ENCODE measurements around the gene RAPGEF2.

The RAPGEF2 gene

GRCh38 chr4:159137176-159137575 lies 34.3 kb downstream of the RAPGEF2 start (continued):
- 0 out of 2 replicates have a peak, but pooled peaks have one; percentile 17 for TF ChIP-seq PATZ1 (tag by site-specific recombination; IDR thresholded peaks at IDR 0.05)
- no peak for TF ChIP-seq ZNF76 (tag by site-specific recombination; IDR thresholded peaks at IDR 0.05; ENCODE audit: borderline replicate concordance, low read depth)
- TF ChIP-seq ZNF629 (tag by site-specific recombination; IDR thresholded peaks at IDR 0.05): 0 out of 2 replicates have a peak, but pooled peaks have one; percentile 10
- no peak for TF ChIP-seq REST (tag by site-specific recombination; IDR thresholded peaks at IDR 0.05)
- no peak for TF ChIP-seq ZNF660 (tag by site-specific recombination; IDR thresholded peaks at IDR 0.05)
- no peak for TF ChIP-seq ZNF184 (tag by site-specific recombination; IDR thresholded peaks at IDR 0.05)
- TF ChIP-seq ZNF777 (tag by site-specific recombination; IDR thresholded peaks at IDR 0.05; ENCODE audit: borderline replicate concordance): no peak
- no peak for TF ChIP-seq ZNF701 (tag by site-specific recombination; IDR thresholded peaks at IDR 0.05)
- TF ChIP-seq ZNF791 (tag by site-specific recombination; IDR thresholded peaks at IDR 0.05): no peak
- no peak for TF ChIP-seq REPIN1 (tag by site-specific recombination; IDR thresholded peaks at IDR 0.05; ENCODE audit: low read depth)
- TF ChIP-seq WT1 (tag by site-specific recombination; IDR thresholded peaks at IDR 0.05): no peak
- TF ChIP-seq ZFHX2 (tag by site-specific recombination; conservative IDR thresholded peaks at IDR 0.05): no peak
- no peak for TF ChIP-seq ZNF830 (tag by site-specific recombination; IDR thresholded peaks at IDR 0.05; ENCODE audit: low read depth)
- TF ChIP-seq ZNF600 (tag by site-specific recombination; IDR thresholded peaks at IDR 0.05): 0 out of 2 replicates have a peak, but pooled peaks have one; percentile 33
- no peak for TF ChIP-seq ZNF354C (tag by site-specific recombination; IDR thresholded peaks at IDR 0.05; ENCODE audit: borderline replicate concordance, low read depth)
- no peak for TF ChIP-seq ZNF624 (tag by site-specific recombination; IDR thresholded peaks at IDR 0.05)
- no peak for TF ChIP-seq ZNF626 (tag by site-specific recombination; IDR thresholded peaks at IDR 0.05)
- TF ChIP-seq ZNF433 (tag by site-specific recombination; IDR thresholded peaks at IDR 0.05; ENCODE audit: low read depth): no peak
- no peak for TF ChIP-seq ZFP3 (tag by site-specific recombination; IDR thresholded peaks at IDR 0.05; ENCODE audit: low read depth)
- TF ChIP-seq PRDM4 (tag by site-specific recombination; IDR thresholded peaks at IDR 0.05): no peak
- no peak for TF ChIP-seq ZNF16 (tag by site-specific recombination; IDR thresholded peaks at IDR 0.05; ENCODE audit: low read depth)
- no peak for TF ChIP-seq ZNF350 (tag by site-specific recombination; IDR thresholded peaks at IDR 0.05)
- no peak for TF ChIP-seq ZNF324 (tag by site-specific recombination; IDR thresholded peaks at IDR 0.05)
- no peak for TF ChIP-seq ZSCAN30 (tag by site-specific recombination; IDR thresholded peaks at IDR 0.05)
- no peak for TF ChIP-seq ZNF223 (tag by site-specific recombination; IDR thresholded peaks at IDR 0.05)
- no peak for TF ChIP-seq AEBP2 (tag by site-specific recombination; IDR thresholded peaks at IDR 0.05; ENCODE audit: borderline replicate concordance)
- TF ChIP-seq ZBTB17 (tag by site-specific recombination; IDR thresholded peaks at IDR 0.05): peak; percentile 33; the same call in 1 of the 2 replicates
- no peak for TF ChIP-seq HIC1 (tag by site-specific recombination; IDR thresholded peaks at IDR 0.05)
- no peak for TF ChIP-seq MEIS1 (CRISPR knock-in tag; IDR thresholded peaks at IDR 0.05; ENCODE audit: borderline replicate concordance)

All from HEK293 (cell line).